Right lobe of liver (tissue), 6 donors: ENCODE results near the gene MAP4K3. TPM values are rescaled to one million over a fixed set of nuclear protein-coding genes. Genes with fewer than 3 reads are reported as not detected.

Experiments
- ATAC-seq, 4 donors: fragments of 200-7000 bp; cut with Tn5 transposase; one replicate each; pipeline ENCODE4 v1.9.1; 2020; ENCODE audit warnings: mild to moderate bottlenecking in 4 of 4, moderate library complexity in 4 of 4
- DNase-seq, 3 donors: peaks; one replicate each; pipeline ENCODE4 v3.0.0-alpha.2; 2020
- H3K27ac ChIP-seq, 3 donors: fragments of 200-600 bp; one replicate each; pipeline ENCODE4 v1.8.0; 2022
- H3K27me3 ChIP-seq, 2 donors: fragments of 200-600 bp; one replicate each; pipeline ENCODE4 v1.8.0; 2022
- H3K36me3 ChIP-seq, 4 donors: fragments of 200-600 bp; sonication (generic) in 1 of 4; one replicate each; pipeline versions ENCODE4 v1.5.1 to v1.8.0; 2017 to 2022; ENCODE audit warnings: control low read depth in 1 of 4
- H3K4me1 ChIP-seq, 4 donors: fragments of 200-600 bp; sonication (generic) in 1 of 4; one replicate each; pipeline versions ENCODE4 v1.5.1 to v1.8.0; 2017 to 2022; ENCODE audit warnings: control low read depth in 1 of 4
- H3K4me3 ChIP-seq, 3 donors: fragments of 200-600 bp; one replicate each; pipeline ENCODE4 v1.8.0; 2022
- H3K9me3 ChIP-seq, 4 donors: fragments of 200-600 bp; sonication (generic) in 1 of 4; one replicate each; pipeline versions ENCODE4 v1.5.1 to v1.8.0; 2017 to 2022; ENCODE audit warnings: control low read depth in 1 of 4
- CTCF ChIP-seq, 4 donors: fragments of 200-600 bp in 3 of 4; fragments of 450-650 bp in 1 of 4; IDR thresholded peaks; one replicate each; pipeline versions ENCODE4 v1.5.1 to v1.8.0; 2016 to 2022; ENCODE audit warnings: antibody characterized with exemption in 4 of 4, mild to moderate bottlenecking in 2 of 4
- POLR2A ChIP-seq: fragments of 450-650 bp; IDR thresholded peaks from one replicate; pipeline ENCODE4 v1.6.1; 2017; ENCODE audit warnings: antibody characterized with exemption, mild to moderate bottlenecking
- WGBS: methylation state at CpG from one replicate; pipeline ENCODE4 v1.1.6; 2018; ENCODE audit warnings: low coverage, low lambda C conversion rate; ENCODE audit not compliant: insufficient coverage; ENCODE audit errors: missing lambda C conversion rate; 5-methylcytosine and 5-hydroxymethylcytosine counted together
- intact Hi-C, 2 donors: fragments of 100-400 bp; cut with DNase I; formaldehyde crosslinking; loops; one replicate each; pipeline versions ENCODE4 v1.11.2 to v1.14.1; 2022
- total RNA-seq, 6 experiments: library from RNA; depleted of rRNA in 2 of 6; stranded (reverse); fragments of >200 nt in 2 of 6; fragmentation: NEBNext Ultra II Directional in 3 of 6; extraction: Animal tissue kit (Norgen Biotek cat#: 25700) in 3 of 6; gene quantifications; one replicate each; pipeline versions ENCODE4 v1.1.0 to v1.2.4, GENCODE V29; 2016 to 2023
- donor health status: DM: no; HTN: yes; CAD: no.
- donor health status: DM: no; HTN: no; CAD: no.
- donor health status: DM: no; HTN: no; CAD: no.
- donor health status: DM: no; HTN: yes; CAD: no.
- donor health status: DM: no; HTN: yes; CAD: no.

The MAP4K3 gene
- total RNA-seq, 6 experiments from 2014 or later: 14.5 to 24.8 (median 17.1) TPM

GRCh38 chr2:39378968-39379367 is 58.1 kb downstream of the MAP4K3 start:
- intact Hi-C loops: no loop called here
- Histone ChIP-seq H3K4me3 (no peak overlapping the region), H3K9me3 (no peaks in the 10 kb centered on the region), H3K36me3 (no peaks in the 10 kb centered on the region), H3K27me3 (no peaks in the 10 kb centered on the region), H3K4me1 (peaks cover 0 to 26% (median 9%) of the 10 kb centered on the region in 4 donors), H3K27ac (peak overlapping the region in 1 of 3 donors; percentile 5)
- TF ChIP-seq POLR2A: no peak
- TF ChIP-seq CTCF (IDR thresholded peaks at IDR 0.05): no peak
- ATAC-seq (no peak), DNase-seq (no peak)
- 26% methylated on average over 1 of the region's 1 CpG for WGBS

GRCh38 chr2:39377226-39377939 is 59.7 kb downstream of the MAP4K3 start:
- intact Hi-C loops: no loop called here

GRCh38 chr2:39375917-39376316 is 61.2 kb downstream of the MAP4K3 start:
- Histone ChIP-seq H3K4me3 (no peak overlapping the region), H3K36me3 (no peaks in the 10 kb centered on the region), H3K4me1 (peaks cover 0 to 18% (median 9%) of the 10 kb centered on the region in 4 donors), H3K9me3 (no peaks in the 10 kb centered on the region), H3K27me3 (no peaks in the 10 kb centered on the region), H3K27ac (no peak overlapping the region)
- 51% methylated on average over 2 of the region's 2 CpGs for WGBS
- intact Hi-C loops: no loop called here
- TF ChIP-seq CTCF (IDR thresholded peaks at IDR 0.05) (no peak), POLR2A (no peak)
- DNase-seq (no peak), ATAC-seq (no peak)

More at GRCh38 chr2:39377226-39377939, 59.7 kb downstream of the MAP4K3 start:
- Histone ChIP-seq H3K4me3 (no peak overlapping the region), H3K9me3 (no peaks in the 10 kb centered on the region), H3K4me1 (peaks cover 0 to 26% (median 9%) of the 10 kb centered on the region in 4 donors), H3K27me3 (no peaks in the 10 kb centered on the region), H3K27ac (no peak overlapping the region), H3K36me3 (no peaks in the 10 kb centered on the region)
- TF ChIP-seq CTCF (IDR thresholded peaks at IDR 0.05): no peak
- no peak for TF ChIP-seq POLR2A
- whole genome bisulfite sequencing: 41% methylated on average over 2 of the region's 2 CpGs
- DNase-seq (no peak), ATAC-seq (peak in 2 of 4 donors; percentile 16 to 29)

GRCh38 chr2:39373181-39373802 is 63.8 kb downstream of the MAP4K3 start:
- Histone ChIP-seq H3K36me3 (no peaks in the 10 kb centered on the region), H3K4me3 (no peak overlapping the region), H3K27ac (no peak overlapping the region), H3K9me3 (no peaks in the 10 kb centered on the region), H3K4me1 (no peaks in the 10 kb centered on the region), H3K27me3 (no peaks in the 10 kb centered on the region)
- WGBS: 48% methylated on average over 2 of the region's 2 CpGs
- no peak for TF ChIP-seq POLR2A
- no peak for TF ChIP-seq CTCF (IDR thresholded peaks at IDR 0.05)
- ATAC-seq: no peak
- intact Hi-C loops: no loop called here
- no peak for DNase-seq
